Fibroblast of upper back skin (primary cell): Measurements from ENCODE around the gene PIKFYVE.
A peak's percentile ranks its signal among the peaks of the same experiment; 100 is the strongest.
"Not testable (repeated sequence)": the region's sequence is repeated elsewhere in the genome, so short reads cannot be mapped to it uniquely, and the experiment has no call there.

Experiments
- DNase-seq: peaks from one replicate; pipeline ENCODE4 v3.0.0-alpha.2; 2013

Gene PIKFYVE

GRCh38 chr2:208304695-208305094 is 38.6 kb downstream of the PIKFYVE start:
- DNase-seq = no peak

- peak; percentile 55 for DNase-seq
Measured at GRCh38 chr2:208306291-208306690, 40.2 kb downstream of the PIKFYVE start.

GRCh38 chr2:208311321-208311720 is 45.3 kb downstream of the PIKFYVE start:
- no peak for DNase-seq

- DNase-seq = peak; percentile 9
Measured at GRCh38 chr2:208311954-208312353, 45.9 kb downstream of the PIKFYVE start.

- peak; percentile 36 for DNase-seq
Measured at GRCh38 chr2:208315081-208315788, 49.2 kb downstream of the PIKFYVE start.

GRCh38 chr2:208318127-208318526 is 52.1 kb downstream of the PIKFYVE start:
- no peak for DNase-seq

GRCh38 chr2:208319391-208319790 is 53.3 kb downstream of the PIKFYVE start:
- DNase-seq = no peak

GRCh38 chr2:208320686-208321085 is 54.6 kb downstream of the PIKFYVE start:
- DNase-seq = peak; percentile 14

- no peak for DNase-seq
Measured at GRCh38 chr2:208326016-208326415, 60.0 kb downstream of the PIKFYVE start.

- DNase-seq = no peak
Measured at GRCh38 chr2:208329485-208329884, 63.4 kb downstream of the PIKFYVE start.

- no peak for DNase-seq
Measured at GRCh38 chr2:208334230-208334629, 68.2 kb downstream of the PIKFYVE start.

- DNase-seq = no peak
Measured at GRCh38 chr2:208346756-208347155, 80.7 kb downstream of the PIKFYVE start.

- no peak for DNase-seq
Measured at GRCh38 chr2:208350610-208351009, 84.6 kb downstream of the PIKFYVE start.

- no peak for DNase-seq
Measured at GRCh38 chr2:208352644-208353567, 86.9 kb downstream of the PIKFYVE start.

- no peak for DNase-seq
Measured at GRCh38 chr2:208354964-208355381, 88.9 kb downstream of the PIKFYVE start.

GRCh38 chr2:208356420-208356819 is 90.4 kb downstream of the PIKFYVE start:
- not testable (repeated sequence) for DNase-seq

- DNase-seq = no peak
Measured at GRCh38 chr2:208356846-208357574, 91.0 kb downstream of the PIKFYVE start.

GRCh38 chr2:208358758-208359631 is 92.9 kb downstream of the PIKFYVE start:
- peak; percentile 12 for DNase-seq

- no peak for DNase-seq
Measured at GRCh38 chr2:208359632-208359986, 93.6 kb downstream of the PIKFYVE start.

- DNase-seq = no peak
Measured at GRCh38 chr2:208360259-208361076, 94.4 kb downstream of the PIKFYVE start.

- DNase-seq = no peak
Measured at GRCh38 chr2:208361077-208361441, 95.0 kb downstream of the PIKFYVE start.
